NCI-H2227 treated with DMSO at 0.1 percent for 48 hours (cell line): ENCODE results near the gene PURA.

Experiments used
- DNase-seq: peaks from one replicate; lab custom pipeline; 2025; lab: John Stamatoyannopoulos, UW

Gene PURA

DNA sequence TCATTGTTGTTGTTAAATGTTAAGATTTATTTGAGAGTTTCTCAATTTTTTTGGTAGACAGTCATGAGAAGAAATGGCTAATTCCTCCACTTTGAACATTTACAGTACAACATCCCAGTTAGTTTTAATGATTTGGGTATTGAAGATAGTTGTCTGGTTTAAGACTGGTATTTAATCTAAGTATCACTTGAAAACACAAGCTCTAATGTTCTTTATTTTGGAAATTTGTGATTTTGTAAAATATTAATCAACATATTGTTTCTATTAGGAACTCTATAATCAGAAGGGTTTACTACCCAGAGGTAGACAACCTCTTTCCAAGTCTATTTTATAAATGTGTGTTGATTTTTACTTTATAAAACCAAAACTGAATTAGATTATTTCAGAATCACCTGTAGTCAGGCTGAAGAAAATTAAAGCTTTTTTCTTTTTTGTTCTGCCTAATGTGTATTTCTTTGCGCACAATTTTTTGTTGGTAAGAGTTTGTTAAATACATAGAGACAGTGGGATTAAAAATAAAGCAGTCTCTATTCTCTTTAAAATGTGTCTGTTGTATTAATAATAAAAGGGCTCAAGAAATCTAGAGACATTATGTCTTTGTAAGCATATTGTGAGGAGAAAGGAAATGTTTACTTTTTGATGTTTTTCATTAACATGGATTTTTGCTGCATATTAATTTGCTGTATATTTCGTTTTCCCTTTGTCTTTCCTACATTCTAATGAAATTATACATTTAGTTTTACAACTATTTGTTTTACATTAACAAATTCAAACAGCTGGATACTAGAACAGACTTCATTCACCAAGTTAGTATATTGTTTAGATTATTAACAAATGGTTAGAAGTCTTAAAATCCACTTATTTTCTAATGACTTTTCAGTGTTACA is 3.9 kb upstream of the PURA start:
- DNase-seq: no peak

DNA sequence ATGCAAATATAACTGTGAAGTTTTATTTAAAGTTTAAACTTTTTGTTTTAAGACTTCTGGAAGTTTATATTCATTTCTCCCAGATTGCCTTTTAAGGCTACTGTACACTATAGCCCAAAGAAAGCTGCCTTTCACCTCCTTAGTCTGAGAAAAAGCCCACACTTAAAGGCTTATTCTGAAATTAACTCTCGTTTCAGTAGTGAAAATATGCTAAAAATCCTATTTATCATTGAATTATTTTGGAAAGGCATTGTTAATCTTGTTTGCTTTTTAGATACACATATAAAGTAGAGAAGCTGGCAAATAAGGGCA is 3.3 kb upstream of the PURA start:
- DNase-seq: no peak

- no peak for DNase-seq
Measured at GRCh38 chr5:140111011-140111858, 2.7 kb upstream of the PURA start.

GRCh38 chr5:140111859-140112551 is 1.9 kb upstream of the PURA start:
- no peak for DNase-seq

DNA sequence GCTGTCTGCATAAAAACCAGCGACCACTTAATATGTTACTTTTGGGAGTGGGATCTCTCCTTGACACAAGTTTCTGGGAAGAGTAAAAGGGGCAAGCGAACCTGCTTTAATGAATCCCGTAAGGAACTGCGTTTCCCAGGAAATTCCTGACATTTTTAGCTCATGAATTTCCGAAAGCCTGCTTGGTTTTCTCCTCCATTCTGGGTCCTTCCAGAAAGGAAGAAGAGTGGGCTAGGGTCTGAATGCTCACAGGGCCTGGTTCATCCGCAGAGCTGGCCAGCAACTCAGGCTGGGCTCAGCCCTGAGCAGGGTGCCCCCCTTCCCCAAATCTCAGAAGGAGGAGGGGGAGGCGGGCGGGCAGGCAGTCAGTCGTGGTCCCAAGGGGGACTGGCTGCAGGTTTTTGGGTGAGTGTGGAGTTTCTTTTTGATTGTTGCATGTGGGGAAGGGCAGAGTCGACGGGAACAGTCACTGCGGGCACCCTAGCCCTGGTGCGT is 1.2 kb upstream of the PURA start:
- DNase-seq: no peak

- no peak for DNase-seq
Measured at GRCh38 chr5:140113180-140113698, 670 bp upstream of the PURA start.

- DNase-seq: no peak
Measured at GRCh38 chr5:140114341-140115185, 654 bp downstream of the PURA start.

DNA sequence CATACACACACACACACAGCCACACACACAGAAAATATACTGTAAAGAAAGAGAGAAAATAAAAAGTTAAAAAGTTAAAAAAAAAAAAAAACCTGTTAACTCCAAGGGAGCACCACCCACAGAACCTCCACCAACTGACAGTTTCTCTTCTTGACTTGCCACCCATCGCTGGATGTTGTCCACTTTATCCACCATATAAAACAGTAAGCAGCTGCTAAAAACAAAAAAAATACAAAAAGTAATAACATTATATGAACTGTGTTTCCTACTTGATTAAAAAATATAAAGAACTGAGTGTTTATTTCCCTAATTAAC is 1.2 kb downstream of the PURA start:
- DNase-seq: no peak

GRCh38 chr5:140116716-140117115 is 2.8 kb downstream of the PURA start:
- DNase-seq: no peak

GRCh38 chr5:140117523-140117922 is 3.6 kb downstream of the PURA start:
- no peak for DNase-seq

DNA sequence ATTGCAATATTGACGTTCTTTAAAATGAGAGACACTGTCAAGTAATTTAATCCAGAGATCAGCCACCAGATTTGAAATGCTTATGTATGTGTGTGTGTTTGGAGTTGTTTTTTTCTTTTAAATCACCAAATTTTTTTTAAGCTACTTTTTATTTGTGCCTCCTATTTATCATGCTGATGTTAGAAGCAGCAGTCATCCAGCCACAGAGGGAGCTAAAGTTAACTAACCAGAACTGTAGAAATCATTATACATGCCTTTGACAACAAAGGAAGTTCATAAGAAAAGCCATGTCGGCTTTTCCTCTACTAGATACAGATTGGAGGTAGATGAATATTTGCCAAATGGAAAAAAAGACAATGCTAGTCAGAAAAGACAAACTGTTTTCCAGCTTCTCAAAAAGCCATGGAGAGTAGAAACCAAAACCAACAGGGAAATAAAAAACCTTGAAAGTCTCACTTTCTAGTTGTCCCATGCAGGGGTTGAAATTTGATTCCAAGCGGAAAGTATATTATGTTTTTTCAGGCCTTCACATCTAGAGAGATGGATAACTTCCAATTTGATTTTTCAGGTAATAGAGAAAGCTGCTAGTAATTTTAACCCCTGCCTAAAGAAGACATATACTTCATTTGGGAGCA is 4.5 kb downstream of the PURA start:
- no peak for DNase-seq

- no peak for DNase-seq
Measured at GRCh38 chr5:140125637-140126036, 11.7 kb downstream of the PURA start, which contains the start of gene IGIP. Gene IGIP, plus strand, starts transcription at chr5:140125937. Its CDS starts 2,540 bp downstream, at chr5:140128477.

DNA sequence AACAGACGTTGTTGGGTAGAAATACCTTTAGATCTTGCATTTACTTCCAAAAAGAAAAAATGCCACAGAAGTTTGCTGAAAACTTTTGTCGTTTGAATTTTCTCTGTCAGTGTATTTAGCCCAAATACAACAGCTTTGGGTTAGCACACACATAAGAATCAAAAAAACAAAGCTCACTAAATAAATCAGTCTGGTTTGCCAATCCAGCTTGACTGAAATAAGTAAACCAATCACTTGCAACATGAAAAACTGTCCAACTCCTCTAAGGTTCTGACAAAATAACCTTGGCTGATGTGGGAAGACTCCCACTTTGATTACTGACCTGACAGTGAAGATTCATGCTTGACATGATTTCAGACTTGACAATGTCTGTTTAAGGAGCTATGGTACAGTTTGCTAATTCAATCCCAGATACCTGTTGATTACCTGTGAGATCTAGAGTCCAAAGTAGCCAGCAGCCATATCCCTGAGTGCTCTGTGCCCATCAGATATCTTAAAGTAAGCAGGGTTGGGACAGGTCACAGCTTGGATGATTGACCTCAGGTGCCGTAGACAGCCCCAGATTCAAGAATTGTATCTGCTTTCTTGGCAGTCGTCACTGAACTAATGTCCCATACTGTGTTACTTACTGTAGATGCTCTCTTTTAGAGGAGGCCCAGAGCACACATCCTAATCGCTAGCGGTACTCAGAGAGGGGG is 12.6 kb downstream of the PURA start:
- no peak for DNase-seq

GRCh38 chr5:140128376-140128775 is 14.5 kb downstream of the PURA start:
- DNase-seq: no peak

DNA sequence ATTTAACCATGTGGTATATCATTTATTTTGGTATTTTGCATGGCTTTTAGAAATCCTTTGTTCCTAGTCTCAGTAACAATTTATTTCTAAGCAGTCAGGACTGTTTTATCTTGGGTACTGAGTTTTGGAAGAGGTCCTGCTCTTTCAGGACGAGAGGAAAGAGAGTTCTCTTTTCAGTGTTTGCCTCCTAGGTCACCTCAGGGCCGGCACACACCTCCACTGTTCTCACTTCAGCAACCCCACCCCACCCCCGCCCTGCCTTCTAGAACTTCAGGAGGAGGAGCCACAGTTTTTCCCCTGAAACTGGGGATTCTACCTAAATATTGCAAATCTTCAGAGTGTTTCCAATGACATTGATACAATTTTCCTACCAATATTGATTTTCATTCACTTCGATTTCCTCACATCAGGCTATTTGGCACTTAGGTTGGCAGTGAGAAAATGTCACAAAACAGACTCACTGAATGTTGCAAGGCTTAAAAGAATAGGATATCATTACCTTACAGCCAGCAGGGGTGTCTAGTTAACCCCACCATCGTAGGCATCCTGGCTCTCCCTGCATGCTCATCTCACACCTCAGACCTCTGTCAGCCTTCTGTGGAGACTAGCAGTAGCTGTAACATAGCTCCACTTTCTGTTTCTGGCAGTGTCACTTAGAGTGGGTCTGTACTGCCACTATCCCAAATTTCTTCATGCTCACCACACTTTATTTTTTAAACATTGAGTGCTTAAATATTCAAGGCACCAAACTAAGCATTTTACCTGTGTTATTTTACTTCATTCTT is 17.2 kb downstream of the PURA start:
- no peak for DNase-seq

DNA sequence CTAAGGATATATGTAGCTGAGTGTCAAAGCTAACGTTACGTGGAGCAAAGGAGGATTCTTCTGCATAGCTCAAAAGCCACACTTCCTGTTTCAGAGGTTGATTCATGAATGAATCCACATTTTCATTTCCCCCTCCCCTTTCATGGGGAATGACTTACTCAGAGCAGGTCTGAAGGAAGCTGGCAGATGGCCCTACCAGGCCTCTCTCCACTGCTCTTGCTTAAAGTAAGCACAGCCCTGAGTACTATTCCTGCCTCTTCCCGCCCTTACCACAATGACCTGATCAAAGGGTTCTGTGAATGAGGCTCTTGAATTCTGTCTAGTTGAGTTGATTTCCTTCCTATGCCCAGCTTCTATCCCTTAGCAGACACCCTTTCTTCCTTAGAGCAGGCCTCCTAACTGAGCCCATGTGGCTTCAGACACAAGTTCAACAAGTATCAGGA is 18.1 kb downstream of the PURA start:
- no peak for DNase-seq

GRCh38 chr5:140133514-140134167 is 19.7 kb downstream of the PURA start:
- DNase-seq: no peak

GRCh38 chr5:140134277-140134935 is 20.5 kb downstream of the PURA start:
- no peak for DNase-seq
